Endometrium (tissue), 2 donors: Measurements from ENCODE around the gene DESI1.
"Not testable (repeated sequence)": the region's sequence is repeated elsewhere in the genome, so short reads cannot be mapped to it uniquely, and the experiment has no call there.

ENCODE experiments used
- FAIRE-seq: peaks from 2 replicates; lab custom pipeline; 2012; peaks lifted over from hg19 to GRCh38; lab: Jason Lieb, UNC
- donor health status: control.
- donor health status: control.

DESI1 gene

DNA sequence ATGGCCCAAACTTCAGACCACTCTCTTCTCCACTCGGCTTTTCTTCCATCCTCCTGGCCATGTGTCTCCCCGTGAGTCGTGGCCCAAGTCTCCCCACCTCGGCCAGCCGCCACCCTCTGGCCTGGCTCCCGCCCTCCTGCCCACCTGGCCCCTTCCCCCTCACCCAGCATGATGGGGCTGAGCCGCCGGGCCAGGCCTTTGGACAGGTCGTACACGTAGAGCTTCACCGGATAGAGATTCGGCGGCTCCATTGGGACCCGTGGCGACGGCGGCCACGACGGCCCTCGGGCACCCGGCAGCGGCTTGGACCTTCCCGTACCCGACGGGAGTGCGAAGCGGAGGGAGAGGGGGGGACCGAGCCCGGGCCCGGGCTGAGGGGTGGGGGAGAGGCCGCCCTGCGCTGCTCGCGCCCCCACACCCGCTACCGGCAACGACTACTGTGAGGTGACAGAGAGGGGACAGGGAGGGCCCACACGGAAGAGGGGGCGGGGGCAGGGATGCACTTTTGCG, at the start of gene DESI1:
TSS of gene DESI1 (minus strand) at position 455 of the 510 bp plus-strand sequence. CDS start at position 251, 204 bp downstream.
- FAIRE-seq: no peak

GRCh38 chr22:41668971-41669911, 48.4 kb upstream of the DESI1 start:
- no peak for FAIRE-seq

DNA sequence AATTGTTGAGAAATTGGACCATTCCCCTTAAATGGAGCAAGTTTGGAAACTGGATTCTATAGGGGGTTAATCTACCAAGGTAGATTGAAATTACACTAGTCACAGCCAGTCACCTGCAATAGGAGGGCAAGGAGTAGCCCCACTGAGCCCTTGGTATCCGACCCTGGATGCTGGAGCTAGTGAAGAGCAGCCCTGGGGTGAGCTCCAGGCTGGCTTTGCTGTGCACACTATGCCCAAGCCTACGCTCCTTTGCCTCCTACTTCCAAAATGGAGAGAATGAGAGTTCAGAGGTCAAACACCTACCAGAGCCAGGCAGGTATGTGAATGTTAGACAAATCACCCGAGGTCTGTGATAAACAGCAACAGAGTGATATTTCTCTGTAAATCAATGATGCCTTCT, 44.1 kb upstream of the DESI1 start:
- FAIRE-seq: no peak

DNA sequence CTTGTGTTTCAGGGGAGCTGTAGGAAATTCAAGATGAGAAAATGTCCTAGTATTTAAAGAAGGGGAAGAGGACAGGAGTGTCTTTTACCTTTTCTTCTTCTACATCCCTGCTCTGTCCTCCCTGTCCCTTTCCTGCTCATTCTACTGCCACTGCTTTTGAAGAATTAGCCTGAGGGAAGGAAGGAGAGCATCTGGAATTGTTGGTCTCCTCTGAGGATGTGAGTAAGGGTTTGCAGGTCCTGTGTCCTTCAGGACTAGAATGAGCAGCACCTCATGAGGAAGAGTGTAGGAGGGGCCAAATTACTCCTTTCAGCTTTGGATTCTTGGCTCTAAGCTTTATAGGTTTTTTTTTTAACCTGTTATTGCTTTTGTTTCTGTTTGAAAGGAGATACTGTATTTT, 43.6 kb upstream of the DESI1 start:
- FAIRE-seq: no peak

DNA sequence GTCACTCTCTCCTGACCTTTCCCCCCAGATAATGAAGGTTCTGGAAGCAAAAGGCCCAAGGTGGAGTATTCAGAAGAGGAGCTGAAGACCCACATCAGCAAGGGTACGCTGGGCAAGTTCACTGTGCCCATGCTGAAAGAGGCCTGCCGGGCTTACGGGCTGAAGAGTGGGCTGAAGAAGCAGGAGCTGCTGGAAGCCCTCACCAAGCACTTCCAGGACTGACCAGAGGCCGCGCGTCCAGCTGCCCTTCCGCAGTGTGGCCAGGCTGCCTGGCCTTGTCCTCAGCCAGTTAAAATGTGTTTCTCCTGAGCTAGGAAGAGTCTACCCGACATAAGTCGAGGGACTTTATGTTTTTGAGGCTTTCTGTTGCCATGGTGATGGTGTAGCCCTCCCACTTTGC, 42.8 kb upstream of the DESI1 start:
- not testable (repeated sequence) for FAIRE-seq

GRCh38 chr22:41661713-41662112, 40.9 kb upstream of the DESI1 start:
- no peak for FAIRE-seq

DNA sequence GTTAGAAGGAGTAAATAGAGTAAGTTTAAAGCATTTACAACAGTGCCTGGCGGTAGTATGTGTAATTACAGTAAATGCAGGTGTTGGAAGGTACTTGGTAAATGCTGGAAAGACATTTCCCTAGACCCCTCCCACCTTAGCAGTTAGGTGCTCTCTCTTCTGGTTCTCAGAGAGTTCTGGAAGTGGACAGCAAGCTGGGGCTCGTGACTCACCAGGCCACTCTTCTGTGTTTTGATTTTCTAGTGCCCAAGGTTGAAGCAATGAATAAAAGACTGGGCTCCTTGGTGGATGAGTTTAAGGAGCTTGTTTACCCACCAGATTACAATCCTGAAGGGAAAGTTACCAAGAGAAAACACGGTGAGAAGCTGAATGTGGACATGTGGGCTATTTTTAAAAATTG, 40.2 kb upstream of the DESI1 start:
- FAIRE-seq: no peak

GRCh38 chr22:41660416-41660815, 39.6 kb upstream of the DESI1 start:
- FAIRE-seq: no peak

DNA sequence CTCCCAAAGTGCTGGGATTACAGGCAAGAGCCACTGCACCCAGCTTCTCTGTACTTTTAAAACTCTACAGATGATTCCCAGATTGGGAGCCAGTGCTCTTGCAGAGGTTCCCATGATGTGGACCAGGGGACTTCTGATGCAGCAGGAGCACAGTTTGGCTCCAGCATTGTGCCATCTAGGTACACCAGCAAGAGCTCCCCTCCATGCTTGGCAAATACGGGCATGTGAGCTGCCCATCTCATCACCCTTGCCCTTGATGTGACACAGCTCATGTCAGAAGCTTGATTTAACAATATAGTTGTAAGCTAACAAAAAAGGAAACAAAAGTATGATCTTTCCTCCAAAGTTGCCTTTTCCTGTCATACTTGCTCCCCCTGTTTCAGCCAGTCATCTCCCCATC, 39.1 kb upstream of the DESI1 start:
- no peak for FAIRE-seq

- no peak for FAIRE-seq
These were observed 38.0 kb upstream of the DESI1 start for GRCh38 chr22:41658869-41659268.

DNA sequence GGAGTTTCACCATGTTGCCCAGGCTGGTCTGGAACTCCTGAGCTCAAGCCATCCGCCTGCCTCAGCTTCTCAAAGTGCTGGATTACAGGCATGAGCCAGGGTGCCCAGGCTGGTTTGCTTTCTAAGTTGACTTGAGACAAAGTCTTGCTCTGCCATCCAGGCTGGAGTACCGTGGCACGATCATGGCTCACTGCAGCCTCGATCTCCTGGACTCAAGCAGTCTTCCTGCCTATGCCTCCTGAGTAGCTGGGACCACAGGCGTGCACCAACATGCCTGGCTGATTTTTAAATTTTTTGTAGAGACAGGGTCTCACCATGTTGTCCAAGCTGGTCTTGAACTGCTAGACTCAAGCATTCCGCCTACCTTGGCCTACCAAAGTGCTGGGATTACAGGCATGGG, 36.9 kb upstream of the DESI1 start:
- no peak for FAIRE-seq

GRCh38 chr22:41656556-41656955, 35.7 kb upstream of the DESI1 start:
- FAIRE-seq: no peak

- no peak for FAIRE-seq
These were observed 33.5 kb upstream of the DESI1 start for GRCh38 chr22:41654322-41654721.

DNA sequence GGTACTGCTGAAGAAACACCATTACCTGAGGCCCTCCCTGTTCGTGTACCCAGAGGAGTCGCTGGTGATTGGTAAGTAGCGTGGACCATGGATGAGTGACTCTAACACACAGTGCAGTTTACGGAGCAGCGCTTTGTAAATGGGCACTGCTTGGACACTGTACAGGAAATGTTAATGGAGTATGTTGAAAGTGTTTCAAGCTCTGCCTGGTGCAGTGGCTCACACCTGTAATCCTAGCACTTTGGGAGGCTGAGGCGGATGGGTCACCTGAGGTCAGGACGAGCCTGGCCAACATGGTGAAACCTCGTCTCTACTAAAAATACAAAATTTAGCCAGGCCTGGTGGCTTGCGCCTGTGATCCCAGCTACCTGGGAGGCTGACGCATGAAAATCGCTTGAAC, 30.0 kb upstream of the DESI1 start:
- no peak for FAIRE-seq

- FAIRE-seq: no peak
These were observed 29.4 kb upstream of the DESI1 start for GRCh38 chr22:41650229-41650628.

GRCh38 chr22:41648432-41648831, 27.6 kb upstream of the DESI1 start:
- no peak for FAIRE-seq

DNA sequence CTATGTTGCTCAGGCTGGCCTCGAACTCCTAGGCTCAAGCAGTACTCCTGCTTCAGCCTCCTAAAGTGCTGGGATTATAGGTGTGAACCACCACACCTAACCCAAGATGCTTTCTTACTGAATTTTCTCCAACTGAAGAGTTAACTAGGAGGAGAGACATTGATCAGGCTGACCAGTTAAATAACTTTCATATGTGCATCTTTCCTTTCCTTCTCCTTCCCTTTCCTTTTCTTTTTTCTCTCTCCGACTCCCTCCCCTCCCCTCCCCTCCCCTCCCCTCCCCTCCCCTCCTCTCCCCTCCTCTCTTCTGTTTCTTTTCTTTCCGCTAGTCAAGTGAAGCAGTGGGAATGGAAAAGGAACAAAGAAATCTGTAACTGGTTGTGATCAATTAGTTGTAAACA, 26.9 kb upstream of the DESI1 start:
- FAIRE-seq: no peak

DNA sequence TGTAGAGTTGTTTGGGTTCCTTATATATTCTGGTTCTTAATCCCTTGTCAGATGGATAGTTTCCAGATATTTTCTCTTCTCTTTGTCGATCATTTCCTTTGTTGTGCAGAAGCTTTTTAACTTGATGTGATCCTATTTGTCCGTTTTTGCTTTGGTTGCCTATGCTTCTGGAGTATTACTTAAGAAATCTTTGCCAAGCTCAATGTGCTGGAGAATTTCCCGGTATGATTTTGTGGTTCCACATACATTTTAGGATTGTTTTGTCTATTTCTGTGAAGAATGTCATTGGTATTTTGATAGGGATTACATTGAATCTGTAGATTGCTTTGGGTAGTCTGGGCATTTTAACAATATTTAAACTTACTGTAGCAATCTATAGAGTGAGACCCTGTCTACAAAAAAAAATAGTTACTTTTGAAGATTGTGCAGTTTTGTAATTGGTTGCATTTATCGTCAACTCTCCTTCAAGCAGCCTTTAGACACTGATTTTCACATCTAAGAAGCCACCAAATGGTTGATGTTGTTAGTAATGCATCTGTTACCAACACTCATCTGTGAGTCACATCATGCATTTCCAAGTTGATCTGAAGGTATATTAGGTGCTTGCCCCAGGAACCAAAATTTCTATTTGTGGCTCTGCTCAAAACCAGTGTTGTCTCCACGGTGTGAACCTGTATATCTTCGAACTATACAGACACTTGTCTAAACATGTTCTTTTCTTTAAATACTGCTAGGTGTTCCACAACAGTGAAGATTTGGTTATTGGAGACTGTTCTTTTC, 21.7 kb upstream of the DESI1 start:
- FAIRE-seq: no peak

DNA sequence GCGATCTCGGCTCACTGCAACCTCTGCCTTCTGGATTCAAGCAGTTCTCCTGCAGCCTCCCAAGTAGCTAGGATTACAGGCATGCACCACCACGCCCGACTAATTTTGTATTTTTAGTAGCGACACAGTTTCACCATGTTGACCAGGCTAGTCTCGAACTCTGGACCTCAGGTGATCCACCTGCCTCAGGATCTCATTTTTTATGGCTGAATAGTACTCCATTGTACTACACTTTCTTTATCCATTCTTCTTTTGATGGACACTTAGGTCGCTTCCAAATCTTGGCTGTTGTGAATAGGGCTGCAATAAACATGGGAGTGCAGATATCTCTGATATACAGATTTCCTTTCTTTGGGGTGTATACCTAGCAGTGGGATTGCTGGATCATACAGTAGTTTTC, 21.0 kb upstream of the DESI1 start:
- no peak for FAIRE-seq

GRCh38 chr22:41638748-41639147, 17.9 kb upstream of the DESI1 start:
- FAIRE-seq: no peak

GRCh38 chr22:41638124-41638523, 17.3 kb upstream of the DESI1 start:
- FAIRE-seq: no peak

- FAIRE-seq: not testable (repeated sequence)
These were observed 16.8 kb upstream of the DESI1 start for GRCh38 chr22:41637623-41638022.

DNA sequence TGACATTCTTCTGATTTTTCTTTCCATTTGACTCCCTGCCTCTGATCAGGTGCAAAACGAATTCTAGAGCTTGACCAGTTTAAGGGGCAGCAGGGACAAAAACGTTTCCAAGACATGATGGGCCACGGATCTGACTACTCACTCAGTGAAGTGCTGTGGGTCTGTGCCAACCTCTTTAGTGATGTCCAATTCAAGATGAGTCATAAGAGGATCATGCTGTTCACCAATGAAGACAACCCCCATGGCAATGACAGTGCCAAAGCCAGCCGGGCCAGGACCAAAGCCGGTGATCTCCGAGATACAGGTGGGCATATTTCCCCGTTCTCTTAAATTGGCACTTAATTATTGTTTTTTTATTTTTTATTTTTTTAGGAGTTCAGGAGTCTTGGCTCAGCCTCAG, 15.6 kb upstream of the DESI1 start:
- no peak for FAIRE-seq
